Measurements from ENCODE around the gene ZFP62.

Gene ZFP62

DNA sequence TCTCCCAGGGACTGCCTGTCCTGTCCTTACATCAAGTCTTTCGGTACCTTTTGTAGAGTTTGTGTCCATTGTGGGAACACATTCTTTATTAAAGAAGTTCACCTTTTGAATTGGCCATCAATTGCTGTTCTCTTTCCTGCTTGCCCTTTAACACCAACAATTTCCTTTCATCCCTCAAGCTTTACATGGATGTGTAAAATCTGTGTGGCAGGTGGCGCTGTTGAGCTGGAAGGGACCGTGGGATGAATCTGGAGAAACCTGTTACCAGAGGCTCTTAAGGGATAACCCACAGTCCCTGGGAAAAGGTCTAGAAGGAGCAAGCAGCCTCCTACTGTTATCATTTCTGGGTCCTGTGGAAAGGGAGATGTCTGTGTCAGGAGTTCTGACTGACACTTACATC, 7.9 kb upstream of the ZFP62 start:
- DNase-seq (ENCODE audit: low read depth): peak; percentile 43

DNA sequence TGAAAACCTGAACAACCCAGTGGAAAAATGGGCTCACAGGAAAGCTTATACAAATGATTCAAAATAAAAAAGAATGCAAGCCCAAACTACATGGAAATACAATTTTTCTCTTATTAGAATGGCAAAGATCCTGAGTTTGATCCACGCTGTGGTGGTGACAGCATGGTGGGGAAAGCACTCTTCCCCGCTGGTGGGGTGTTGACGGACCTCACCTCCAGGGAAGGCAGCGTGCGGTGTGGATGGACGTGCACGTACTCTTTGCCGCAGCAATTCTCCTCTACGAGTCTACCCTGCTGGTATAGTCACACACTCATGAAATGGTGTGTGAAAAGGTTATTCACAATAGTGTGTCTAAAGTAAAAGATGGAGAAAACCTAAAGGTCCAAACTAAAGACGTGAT, 5.9 kb upstream of the ZFP62 start:
- no peak for DNase-seq (ENCODE audit: low read depth)

DNA sequence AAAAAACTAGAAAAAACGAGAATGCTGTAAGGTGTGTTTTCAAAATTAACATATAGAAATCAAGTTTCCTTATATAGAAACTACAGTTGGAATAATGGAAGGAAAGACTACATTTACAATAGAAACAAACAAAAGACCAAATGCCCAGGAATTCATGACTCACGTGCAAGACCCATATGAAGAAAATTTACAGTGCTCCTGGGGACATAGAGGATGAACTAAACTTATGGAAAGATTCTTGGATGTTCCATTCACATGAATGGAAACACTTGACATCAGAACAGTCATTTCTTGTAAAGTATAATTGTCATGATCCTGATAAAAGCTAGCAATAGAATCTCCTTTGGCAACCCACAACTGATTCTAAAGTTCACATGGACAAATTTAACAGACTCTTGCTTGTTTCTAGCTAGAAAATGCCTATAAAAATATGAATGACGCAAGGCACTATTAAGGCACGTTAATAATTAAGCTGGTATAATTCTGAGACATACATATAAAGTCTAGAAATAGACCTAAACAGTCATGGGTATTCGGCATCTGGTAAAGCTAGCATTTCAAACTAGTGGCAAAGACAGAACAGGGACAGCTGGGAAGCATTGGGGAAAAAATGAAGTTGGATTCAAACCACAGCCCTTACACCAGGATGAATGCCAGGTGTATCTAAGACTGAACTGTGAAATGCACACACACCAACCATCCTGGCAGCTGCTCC, 5.1 kb upstream of the ZFP62 start:
- DNase-seq (ENCODE audit: low read depth): no peak

DNA sequence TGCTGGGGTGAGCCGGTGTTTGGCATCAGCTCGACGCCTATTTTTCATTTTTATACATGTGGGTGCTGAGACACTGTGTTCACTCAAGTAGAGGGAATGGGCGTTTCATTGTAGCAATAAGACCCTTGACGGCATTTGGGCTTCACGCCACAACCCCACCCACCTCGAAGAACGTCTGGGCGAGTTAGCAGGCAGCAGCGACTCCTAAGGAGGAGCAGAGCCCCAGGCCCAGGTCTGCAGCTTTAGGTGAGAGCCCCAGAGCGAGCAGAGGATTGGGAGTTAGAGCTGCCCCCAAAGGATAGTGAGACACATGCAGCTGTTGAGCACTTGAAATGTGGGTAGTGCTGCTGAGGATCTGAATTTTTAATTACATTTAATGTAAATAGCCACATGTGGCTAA, 1.6 kb upstream of the ZFP62 start:
- DNase-seq (ENCODE audit: low read depth): no peak

DNA sequence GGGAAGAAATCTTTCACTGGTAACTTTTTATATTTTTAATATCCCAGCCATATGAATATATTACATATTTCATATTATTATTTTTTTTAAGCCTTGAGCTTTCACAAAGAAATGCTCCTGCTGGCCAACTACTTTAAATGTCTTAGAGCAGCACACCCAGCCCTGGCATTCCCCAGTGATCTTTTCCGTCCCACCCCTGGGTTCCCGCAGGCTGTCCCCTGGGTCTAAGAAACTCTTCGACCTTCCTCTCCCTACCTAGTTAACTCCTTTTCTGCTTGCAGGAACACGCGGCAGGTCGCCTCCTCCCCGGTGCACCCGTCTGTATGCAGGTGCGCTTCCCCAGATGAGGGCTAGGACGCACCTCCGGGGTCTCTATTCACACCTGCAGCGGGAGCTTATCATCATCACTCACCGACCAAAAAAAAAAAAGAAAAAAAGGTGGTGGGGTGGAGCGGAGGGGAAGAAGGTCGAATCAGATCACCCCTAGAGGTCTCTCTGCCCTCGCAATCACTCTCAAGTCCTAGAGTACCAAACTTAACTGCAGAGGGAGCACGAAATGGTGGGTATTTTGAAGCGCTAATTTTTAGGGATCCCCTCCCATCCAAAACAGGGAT, 696 bp downstream of the ZFP62 start:
- DNase-seq (ENCODE audit: low read depth): peak; percentile 25

DNA sequence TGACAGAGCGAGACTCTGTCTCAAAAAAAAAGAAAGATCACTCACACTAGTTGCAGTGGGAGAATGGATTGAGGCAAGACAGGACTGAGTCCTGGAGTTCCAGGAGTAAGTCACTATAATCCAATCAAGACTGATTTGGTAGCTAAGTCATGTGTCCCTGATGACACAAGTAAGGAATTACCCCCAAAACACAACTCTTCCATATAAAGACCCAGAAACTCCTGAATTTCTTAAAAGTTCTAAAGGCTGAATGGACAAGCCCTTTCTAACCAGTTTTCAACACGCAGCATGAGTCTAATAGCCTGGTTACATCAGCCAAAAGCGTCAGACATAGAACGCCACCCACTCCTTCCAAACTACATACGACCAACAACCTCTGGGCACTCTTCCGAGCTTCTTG, 2.5 kb downstream of the ZFP62 start:
- DNase-seq (ENCODE audit: low read depth): no peak

DNA sequence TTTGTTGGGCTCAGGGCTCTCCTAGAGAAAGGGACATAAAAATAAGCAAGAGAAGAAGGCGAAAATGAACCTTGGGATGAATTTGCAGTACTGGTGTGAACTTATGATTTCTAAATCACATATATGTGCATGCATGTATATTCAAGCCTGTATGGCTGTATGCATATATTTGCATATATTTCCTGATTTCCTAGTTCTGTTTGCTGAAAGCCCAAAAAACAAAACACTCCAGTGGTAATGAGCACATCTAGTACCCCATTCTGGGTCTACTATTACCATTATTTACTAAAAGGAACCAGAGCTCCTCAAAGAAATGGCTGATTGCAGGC, 7.3 kb downstream of the ZFP62 start:
- DNase-seq (ENCODE audit: low read depth): no peak

DNA sequence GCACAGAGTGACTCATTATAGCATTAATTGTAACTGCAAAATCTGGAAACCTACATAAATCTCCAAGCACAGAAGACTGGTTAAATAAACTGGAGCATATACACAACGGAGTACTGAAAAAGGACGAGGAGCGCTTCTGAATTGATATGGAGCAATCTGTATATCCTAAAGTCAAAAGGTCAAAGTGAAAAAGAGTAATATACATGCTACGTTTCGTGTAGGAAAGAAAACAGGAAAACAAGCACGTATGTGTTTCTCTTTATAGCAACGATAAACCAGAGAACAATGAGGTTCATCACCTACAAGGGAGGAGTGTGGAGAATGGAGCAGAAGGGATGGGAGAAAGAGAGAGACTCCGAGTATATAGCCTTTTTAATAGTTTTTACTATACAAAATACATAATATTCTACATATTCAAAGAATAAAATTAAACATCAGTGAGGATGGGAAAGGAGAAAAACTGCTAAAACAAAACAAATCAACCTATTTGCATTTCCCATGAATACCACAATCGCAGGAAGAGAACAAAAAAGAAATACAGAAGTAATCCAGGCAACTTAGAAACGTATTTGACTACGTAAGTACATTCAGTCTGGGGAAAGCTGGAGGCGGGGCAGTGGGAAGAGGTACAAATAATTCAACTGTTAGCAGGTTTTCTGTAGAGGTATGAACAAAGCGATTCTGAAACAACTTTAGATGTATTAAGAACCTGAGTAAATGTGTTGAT, 7.8 kb downstream of the ZFP62 start:
- DNase-seq (ENCODE audit: low read depth): no peak

DNA sequence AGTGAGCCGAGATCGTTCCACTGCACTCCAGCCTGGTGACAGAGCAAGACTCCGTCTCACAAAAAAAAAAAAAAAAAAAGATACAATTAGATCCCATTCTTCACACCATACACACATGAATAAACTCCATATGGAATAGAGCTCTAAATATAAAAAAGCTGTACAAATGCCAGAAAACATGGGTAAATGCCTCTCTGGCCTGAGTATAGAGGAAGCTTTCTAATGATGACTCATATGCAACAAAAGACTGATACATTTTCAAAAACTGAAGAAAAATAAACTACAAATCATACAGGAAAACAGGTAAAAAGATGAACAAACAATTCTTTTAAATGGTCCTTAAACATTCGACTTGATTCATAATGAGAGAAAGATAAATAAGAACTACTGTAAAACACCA, 8.6 kb downstream of the ZFP62 start:
- no peak for DNase-seq (ENCODE audit: low read depth)

DNA sequence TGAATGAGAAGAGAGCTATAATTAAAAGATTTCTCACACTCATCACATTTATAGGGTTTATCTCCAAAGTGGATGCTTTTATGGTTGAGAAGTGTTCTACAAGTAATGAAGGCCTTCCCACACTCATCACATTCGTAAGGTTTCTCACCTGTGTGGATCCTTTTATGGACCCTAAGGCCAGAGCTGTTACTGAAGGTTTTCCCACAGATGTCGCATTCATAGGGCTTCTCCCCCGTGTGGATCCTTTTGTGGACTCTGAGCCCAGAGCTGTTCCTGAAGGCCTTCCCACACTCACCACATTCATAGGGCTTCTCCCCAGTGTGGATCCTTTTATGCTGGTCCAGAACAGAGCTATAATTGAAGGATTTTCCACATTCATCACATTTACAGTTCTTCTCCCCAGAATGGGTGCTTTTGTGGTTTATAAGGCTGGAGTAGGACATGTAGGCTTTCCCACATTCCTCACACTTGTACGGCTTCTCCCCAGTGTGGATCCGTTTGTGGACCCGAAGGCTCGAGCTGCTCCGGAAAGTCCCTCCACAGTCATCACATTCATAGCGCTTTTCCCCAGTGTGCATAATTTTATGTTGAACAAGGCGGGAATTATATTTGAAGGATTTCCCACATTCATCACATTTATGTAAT, 10.5 kb downstream of the ZFP62 start:
- no peak for DNase-seq (ENCODE audit: low read depth)

DNA sequence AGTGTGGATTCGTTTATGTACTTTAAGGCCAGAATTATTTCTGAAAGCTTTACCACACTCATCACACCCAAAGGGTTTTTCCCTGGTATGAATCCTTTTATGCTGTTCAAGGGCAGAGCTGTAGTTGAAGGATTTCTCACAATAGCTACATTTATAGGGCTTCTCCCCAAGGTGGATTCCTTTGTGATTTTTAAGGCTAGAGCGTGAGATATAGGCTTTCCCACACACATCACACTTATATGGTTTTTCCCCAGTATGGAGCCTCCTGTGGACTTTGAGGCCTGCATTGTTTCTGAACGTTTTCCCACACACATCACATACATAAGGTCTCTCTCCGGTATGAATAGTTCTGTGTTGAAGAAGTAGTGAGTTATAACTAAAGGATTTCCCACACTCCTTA, 11.2 kb downstream of the ZFP62 start:
- DNase-seq (ENCODE audit: low read depth): no peak

DNA sequence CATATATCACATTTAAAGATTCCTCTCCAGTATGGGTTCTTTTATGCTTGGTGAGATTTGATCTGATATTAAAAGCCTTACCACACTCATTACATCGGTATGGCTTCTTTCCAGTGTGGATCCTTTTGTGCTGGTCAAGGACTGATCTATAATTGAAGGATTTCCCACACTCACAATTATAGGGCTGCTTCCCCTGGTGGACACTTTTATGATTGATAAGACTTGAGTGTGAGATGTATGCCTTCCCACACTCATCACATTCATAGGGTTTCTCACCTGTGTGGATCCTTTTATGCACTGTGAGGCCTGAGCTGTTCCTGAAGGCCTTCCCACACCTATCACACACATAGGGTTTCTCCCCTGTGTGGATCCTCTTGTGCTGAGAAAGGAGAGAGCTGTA, 12.2 kb downstream of the ZFP62 start:
- DNase-seq (ENCODE audit: low read depth): no peak

DNA sequence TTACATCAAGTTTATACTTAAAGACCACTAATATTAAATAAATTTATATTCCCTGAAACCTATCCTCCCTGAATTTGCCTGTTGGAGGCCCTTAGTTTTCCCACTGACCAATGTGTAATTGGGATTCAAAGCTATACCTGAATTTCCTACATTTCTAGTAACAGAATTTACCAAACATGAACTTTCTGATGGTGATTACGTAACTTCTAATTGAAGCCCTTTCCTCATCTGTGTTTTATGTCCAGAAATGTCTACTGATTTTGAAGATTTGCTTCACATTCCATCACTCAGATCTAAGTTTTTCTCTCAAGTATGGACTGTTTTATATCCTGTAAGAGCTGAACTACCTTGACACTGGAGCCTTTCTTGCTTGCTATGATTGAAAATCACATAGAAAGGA, 12.8 kb downstream of the ZFP62 start:
- DNase-seq (ENCODE audit: low read depth): no peak

DNA sequence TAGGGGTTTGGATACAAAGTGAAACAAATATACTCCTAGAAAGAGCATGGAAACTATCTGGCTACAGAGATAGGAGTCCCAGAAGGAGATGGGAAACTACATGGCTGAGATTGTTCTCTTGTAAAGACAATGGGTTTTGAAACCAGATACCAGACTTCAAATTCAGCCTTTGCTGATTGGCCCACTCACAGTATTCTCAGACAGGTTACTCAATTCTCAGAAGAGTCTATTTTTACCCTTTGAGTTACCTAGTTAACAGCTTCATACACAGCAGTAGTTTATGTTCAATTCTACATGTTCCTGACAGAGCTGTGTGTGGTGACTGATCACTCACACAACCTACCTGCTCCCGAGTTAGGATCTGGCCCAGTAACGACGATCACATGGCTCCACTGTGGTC, 14.1 kb downstream of the ZFP62 start:
- no peak for DNase-seq (ENCODE audit: low read depth)

DNA sequence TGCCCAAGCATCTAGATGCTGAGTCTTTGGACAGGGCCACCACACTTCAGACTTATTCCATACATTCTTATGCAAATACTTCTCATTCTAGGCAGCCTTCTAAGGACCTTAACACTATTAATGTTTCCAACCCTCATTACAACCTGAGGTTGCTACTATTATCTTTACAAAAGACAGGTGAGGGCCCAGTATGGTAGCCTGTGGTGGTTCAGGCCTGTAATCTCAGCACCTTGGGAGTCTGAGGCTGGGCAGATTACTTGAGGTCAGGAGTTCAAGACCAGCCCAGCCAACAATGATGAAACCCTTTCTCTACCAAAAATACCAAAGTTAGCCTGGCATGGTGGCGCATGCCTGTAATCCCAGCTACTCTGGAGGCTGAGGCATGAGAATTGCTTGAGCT, 16.2 kb downstream of the ZFP62 start:
- no peak for DNase-seq (ENCODE audit: low read depth)

DNA sequence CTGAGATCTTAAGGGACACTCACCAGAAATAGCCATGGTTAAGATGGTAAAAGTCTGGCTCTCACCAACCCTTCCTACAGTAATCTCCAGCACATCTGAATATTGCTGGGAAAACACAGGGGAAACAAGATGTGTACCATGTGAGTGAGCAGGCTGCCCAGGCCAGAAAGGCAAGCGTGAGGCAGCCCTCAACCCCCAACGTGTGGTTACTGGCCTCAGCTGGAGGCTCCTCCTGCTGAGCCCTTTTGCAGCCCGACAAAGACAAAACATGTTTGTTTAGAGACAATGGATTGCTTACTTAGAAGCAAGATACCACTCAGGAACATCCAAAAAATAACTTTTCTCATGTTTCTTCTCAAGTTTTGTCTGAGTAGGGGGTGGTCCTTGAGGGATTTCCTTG, 16.6 kb downstream of the ZFP62 start:
- no peak for DNase-seq (ENCODE audit: low read depth)

DNA sequence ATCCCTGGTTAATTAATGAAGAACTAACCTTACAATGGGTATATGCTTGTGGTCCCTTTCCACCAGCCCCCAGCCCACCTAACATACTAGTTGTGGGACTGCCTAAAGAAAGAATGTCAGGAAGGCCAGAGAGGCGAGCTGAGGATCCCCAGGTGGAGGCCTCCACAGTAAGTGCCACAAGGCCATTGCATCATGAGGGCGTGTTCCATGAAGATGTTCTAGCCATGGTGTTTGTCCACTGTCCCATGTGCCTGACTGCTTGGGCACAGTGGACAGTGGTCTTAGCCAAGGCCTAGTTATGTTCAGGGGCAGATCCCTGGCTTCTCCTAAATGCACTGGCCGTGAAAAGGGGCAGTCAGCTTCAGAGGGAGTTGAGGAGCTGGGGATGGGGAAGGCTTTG, 21.1 kb downstream of the ZFP62 start:
- no peak for DNase-seq (ENCODE audit: low read depth)

DNA sequence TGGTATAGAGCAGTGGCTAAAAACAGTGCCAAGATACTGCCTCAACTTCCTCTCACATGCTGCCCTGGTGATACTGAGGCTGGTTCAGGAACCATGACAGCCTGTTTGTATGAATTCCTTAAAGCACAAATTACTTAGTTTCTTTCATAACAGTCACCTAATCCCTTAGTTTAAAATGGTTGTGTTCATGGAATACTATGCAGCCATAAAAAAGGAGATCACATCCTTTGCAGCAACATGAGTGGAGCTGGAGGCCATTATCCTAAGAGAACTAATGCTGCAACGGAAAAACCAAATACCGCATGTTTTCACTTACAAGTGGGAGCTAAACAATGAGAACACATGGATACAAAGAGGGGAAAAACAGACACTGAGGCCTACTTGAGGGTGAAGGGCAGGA, 21.8 kb downstream of the ZFP62 start:
- DNase-seq (ENCODE audit: low read depth): no peak

DNA sequence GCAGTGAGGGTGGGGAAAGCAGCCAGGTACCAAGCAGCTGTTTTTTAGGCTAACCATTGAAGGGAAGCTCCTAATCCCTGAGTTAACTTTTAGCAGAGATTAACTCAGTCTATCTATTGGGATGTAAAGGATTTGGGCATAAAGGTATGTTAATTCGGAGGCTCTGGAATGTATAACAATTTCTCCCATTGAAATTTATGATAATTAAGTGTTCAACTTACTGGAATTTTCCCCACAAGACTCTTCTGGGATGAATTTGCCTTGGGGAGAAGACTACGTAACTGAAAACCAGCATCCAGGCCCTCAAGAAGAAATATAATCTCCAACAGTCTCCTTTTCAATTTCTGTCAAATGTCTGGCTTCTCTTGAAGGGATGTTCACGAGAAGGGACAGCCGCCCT, 23.6 kb downstream of the ZFP62 start:
- DNase-seq (ENCODE audit: low read depth): no peak

DNA sequence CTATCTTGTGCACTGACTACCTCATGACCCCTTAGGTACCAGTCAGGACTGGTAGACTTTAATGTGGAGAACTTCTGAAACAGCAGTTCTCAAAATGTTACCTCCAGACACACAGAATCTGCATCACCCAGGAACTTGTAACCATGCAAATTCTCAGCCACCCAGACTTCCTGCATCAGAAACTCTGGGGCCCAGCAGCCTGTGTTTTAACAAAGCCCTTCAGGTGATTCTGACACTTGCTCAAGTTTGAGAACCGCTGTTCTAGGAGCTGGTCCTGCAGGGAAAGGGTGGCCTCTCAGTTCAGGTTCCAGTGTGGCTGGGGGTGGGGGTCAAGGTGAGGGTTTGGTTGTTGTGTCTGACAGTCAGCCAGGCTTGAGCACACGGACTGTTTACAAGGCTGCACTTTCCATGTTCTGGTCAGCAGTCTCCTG, 28.4 kb downstream of the ZFP62 start:
- DNase-seq (ENCODE audit: low read depth): peak; percentile 20

DNA sequence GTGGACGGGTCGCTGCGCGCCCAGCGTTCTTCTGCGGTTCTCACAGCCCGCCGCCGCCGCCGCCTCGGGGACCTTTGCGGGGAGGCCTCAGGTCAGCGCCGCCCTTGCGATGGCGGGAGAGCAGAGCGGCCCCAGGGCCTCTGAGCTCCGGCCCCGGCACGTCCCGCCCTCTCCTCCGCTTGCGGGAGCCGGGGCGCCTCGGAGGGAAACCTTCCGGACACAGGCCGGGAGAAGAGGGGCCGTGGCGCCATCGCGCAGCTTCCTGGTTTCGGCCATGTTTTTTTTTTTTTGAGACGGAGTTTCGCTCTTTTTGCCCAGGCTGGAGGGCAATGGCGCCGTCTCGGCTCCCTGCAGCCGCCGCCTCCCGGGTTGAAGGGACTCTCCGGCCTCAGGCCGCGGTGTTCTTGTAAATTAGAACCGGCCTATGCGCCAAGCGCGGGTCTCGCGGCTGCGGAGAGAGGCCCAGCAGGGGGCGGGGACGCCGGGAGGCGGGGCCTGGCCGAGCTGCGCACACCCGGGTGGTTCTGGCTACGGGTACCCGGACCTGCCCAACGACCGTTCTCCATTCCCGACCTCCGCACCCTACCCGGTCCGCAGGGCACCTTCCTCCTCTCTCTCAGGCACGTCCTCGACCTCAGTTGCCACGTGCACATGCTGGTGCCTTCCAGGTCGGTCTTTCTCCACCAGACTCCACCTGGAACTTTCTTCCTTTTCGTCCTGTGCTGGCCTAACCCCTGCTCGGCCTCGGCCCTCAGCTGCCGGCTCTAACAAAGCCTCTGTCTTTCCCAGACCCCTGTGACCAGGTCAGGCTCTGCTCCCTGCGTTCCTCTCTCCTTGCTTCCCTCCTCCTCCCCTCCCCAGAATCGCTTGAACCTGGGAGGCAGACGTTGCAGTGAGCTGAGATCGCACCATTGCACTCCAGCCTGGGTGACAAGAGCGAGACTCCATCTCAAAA, 29.7 kb downstream of the ZFP62 start:
- DNase-seq (ENCODE audit: low read depth): peak; percentile 56

Data from T follicular helper cell (primary cell).